Fibroblast of lung (primary cell): ENCODE data around the gene PRDM11. TPM values are rescaled to one million over a fixed set of nuclear protein-coding genes. Genes with fewer than 3 reads are reported as not detected.

ENCODE experiments used
- DNase-seq, 2 donors: peaks; one replicate each; pipeline versions ENCODE4 v3.0.0 to v3.0.0-alpha.2; 2010; ENCODE audit warnings: low read depth in 2 of 2
- H2AFZ ChIP-seq: 2 replicates; pipeline ENCODE4 v1.5.1; 2012; ENCODE audit warnings: low read length, control low read depth, inconsistent platforms
- H3K27ac ChIP-seq: 2 replicates; pipeline ENCODE4 v1.5.1; 2011; ENCODE audit warnings: low read length, control low read depth; ENCODE audit not compliant: insufficient read depth
- H3K27me3 ChIP-seq: 2 replicates; pipeline ENCODE4 v1.5.1; 2011; ENCODE audit warnings: mild to moderate bottlenecking, low read length; ENCODE audit not compliant: control insufficient read depth, insufficient read depth
- H3K36me3 ChIP-seq: 2 replicates; pipeline ENCODE4 v1.5.1; 2011; ENCODE audit warnings: low read length; ENCODE audit not compliant: control insufficient read depth, insufficient read depth
- H3K4me1 ChIP-seq: 2 replicates; pipeline ENCODE4 v1.5.1; 2011; ENCODE audit warnings: low read length; ENCODE audit not compliant: control insufficient read depth, insufficient read depth; ENCODE audit errors: extremely low read depth
- H3K4me2 ChIP-seq: 2 replicates; pipeline ENCODE4 v1.5.1; 2011; ENCODE audit warnings: low read length, control low read depth; ENCODE audit not compliant: insufficient read depth; ENCODE audit errors: extremely low read depth
- H3K4me3 ChIP-seq, 4 experiments: fragments of 200-600 bp in 1 of 4; sonication (generic) in 1 of 4; replicated peaks in 1 of 4; 2 replicates each; pipeline ENCODE4 v1.5.1; 2011 to 2016; ENCODE audit warnings: low read length in 4 of 4, low read depth in 3 of 4, mild to moderate bottlenecking in 3 of 4, control low read depth in 2 of 4, inconsistent platforms in 1 of 4, mixed read lengths in 1 of 4; ENCODE audit not compliant: insufficient read depth in 1 of 4; ENCODE audit errors: control extremely low read depth in 1 of 4
- H3K79me2 ChIP-seq: 2 replicates; pipeline ENCODE4 v1.5.1; 2012; ENCODE audit warnings: mild to moderate bottlenecking, low read length, inconsistent platforms; ENCODE audit not compliant: control insufficient read depth, insufficient read depth
- H3K9ac ChIP-seq: 2 replicates; pipeline ENCODE4 v1.5.1; 2011; ENCODE audit warnings: mild to moderate bottlenecking, low read length, control low read depth; ENCODE audit not compliant: insufficient read depth
- H3K9me3 ChIP-seq: 2 replicates; pipeline ENCODE4 v1.5.1; 2012; ENCODE audit warnings: low read depth, low read length; ENCODE audit not compliant: control insufficient read depth, insufficient read depth
- H4K20me1 ChIP-seq: 2 replicates; pipeline ENCODE4 v1.5.1; 2011; ENCODE audit warnings: low read length; ENCODE audit not compliant: control insufficient read depth, insufficient read depth; ENCODE audit errors: extremely low read depth
- CTCF ChIP-seq, 2 donors: IDR thresholded peaks in 1 of 2; conservative IDR thresholded peaks in 1 of 2; 1 replicate in 1 of 2; 2 replicates in 1 of 2; pipeline ENCODE4 v1.5.1; 2011 to 2012; ENCODE audit warnings: low read length in 2 of 2, control low read depth in 1 of 2, inconsistent platforms in 1 of 2, low read depth in 1 of 2, mild to moderate bottlenecking in 1 of 2
- EZH2 ChIP-seq: IDR thresholded peaks from 2 replicates; pipeline ENCODE4 v1.5.1; 2012; ENCODE audit warnings: low read length, control low read depth, mild to moderate bottlenecking; ENCODE audit errors: missing control alignments
- polyA plus RNA-seq, 2 donors: library from polyadenylated mRNA; depleted of rRNA in 1 of 2; stranded (reverse) in 1 of 2; unstranded in 1 of 2; fragments of >200 nt; gene quantifications; 2 replicates each; pipeline ENCODE4 v1.2.1, GENCODE V29; 2011 to 2012; ENCODE audit warnings: missing spikeins in 1 of 2
- total RNA-seq: library from RNA; depleted of rRNA; stranded (reverse); fragments of >200 nt; gene quantifications from 2 replicates; pipeline ENCODE4 v1.2.1, GENCODE V29; 2014

Gene PRDM11
- total and polyA plus RNA-seq, 2 donors (not counting 1 experiment from before 2014, with no cell fraction given), result 3.1 to 4.0 TPM

GRCh38 chr11:45229401-45230020 lies 83.1 kb downstream of the PRDM11 start:
- no peak overlapping the region for H3K27ac ChIP-seq
- DNase-seq, result no peak
- H3K4me3 ChIP-seq, result no peak overlapping the region
- no peaks in the 10 kb centered on the region for H3K4me1 ChIP-seq
- no peak overlapping the region for H2AFZ ChIP-seq
- H3K36me3 ChIP-seq, result no peaks in the 10 kb centered on the region
- H3K4me2 ChIP-seq, result no peak overlapping the region
- TF ChIP-seq CTCF (conservative IDR thresholded peaks at IDR 0.05 in 1 of 2, IDR thresholded peaks at IDR 0.05 in 1 of 2; ENCODE audit: low read depth in 1 of 2, low read length in 2 of 2), result no peak
- no peak for TF ChIP-seq EZH2
- no peaks in the 10 kb centered on the region for H3K27me3 ChIP-seq
- H3K9ac ChIP-seq, result no peak overlapping the region
- no peaks in the 10 kb centered on the region for H3K79me2 ChIP-seq
- H4K20me1 ChIP-seq, result no peaks in the 10 kb centered on the region
- H3K9me3 ChIP-seq, result no peaks in the 10 kb centered on the region

- no peaks in the 10 kb centered on the region for H3K9me3 ChIP-seq
- no peaks in the 10 kb centered on the region for H3K4me1 ChIP-seq
- no peak overlapping the region for H3K9ac ChIP-seq
- no peaks in the 10 kb centered on the region for H3K36me3 ChIP-seq
- H3K4me2 ChIP-seq, result no peak overlapping the region
- no peak overlapping the region for H3K27ac ChIP-seq
- TF ChIP-seq EZH2, result no peak
- H2AFZ ChIP-seq, result no peak overlapping the region
- H4K20me1 ChIP-seq, result no peaks in the 10 kb centered on the region
- no peak overlapping the region for H3K4me3 ChIP-seq
- DNase-seq, result no peak
- no peaks in the 10 kb centered on the region for H3K79me2 ChIP-seq
- H3K27me3 ChIP-seq, result peaks cover 9% of the 10 kb centered on the region
Measured at GRCh38 chr11:45232341-45233080, 86.1 kb downstream of the PRDM11 start.

- H3K4me1 ChIP-seq, result no peaks in the 10 kb centered on the region
- H3K27me3 ChIP-seq, result peaks cover 9% of the 10 kb centered on the region
- no peaks in the 10 kb centered on the region for H4K20me1 ChIP-seq
- no peak overlapping the region for H3K9ac ChIP-seq
- H3K36me3 ChIP-seq, result no peaks in the 10 kb centered on the region
- no peak overlapping the region for H3K27ac ChIP-seq
- H3K4me2 ChIP-seq, result no peak overlapping the region
- H3K4me3 ChIP-seq, result no peak overlapping the region
- no peaks in the 10 kb centered on the region for H3K79me2 ChIP-seq
- H2AFZ ChIP-seq, result no peak overlapping the region
- TF ChIP-seq CTCF (conservative IDR thresholded peaks at IDR 0.05 in 1 of 2, IDR thresholded peaks at IDR 0.05 in 1 of 2; ENCODE audit: low read depth in 1 of 2, low read length in 2 of 2), result peak; percentile 75 to 93
- TF ChIP-seq EZH2, result no peak
- H3K9me3 ChIP-seq, result no peaks in the 10 kb centered on the region
- DNase-seq, result peak; percentile 34 to 59
Measured at GRCh38 chr11:45233121-45233803, 86.8 kb downstream of the PRDM11 start.
